ENCODE results near the gene RTN4RL1. TPM values are rescaled to one million over a fixed set of nuclear protein-coding genes. Genes with fewer than 3 reads are reported as not detected.

The RTN4RL1 gene
- total RNA-seq, 1 donor from 2014 or later = 4.0 TPM

DNA sequence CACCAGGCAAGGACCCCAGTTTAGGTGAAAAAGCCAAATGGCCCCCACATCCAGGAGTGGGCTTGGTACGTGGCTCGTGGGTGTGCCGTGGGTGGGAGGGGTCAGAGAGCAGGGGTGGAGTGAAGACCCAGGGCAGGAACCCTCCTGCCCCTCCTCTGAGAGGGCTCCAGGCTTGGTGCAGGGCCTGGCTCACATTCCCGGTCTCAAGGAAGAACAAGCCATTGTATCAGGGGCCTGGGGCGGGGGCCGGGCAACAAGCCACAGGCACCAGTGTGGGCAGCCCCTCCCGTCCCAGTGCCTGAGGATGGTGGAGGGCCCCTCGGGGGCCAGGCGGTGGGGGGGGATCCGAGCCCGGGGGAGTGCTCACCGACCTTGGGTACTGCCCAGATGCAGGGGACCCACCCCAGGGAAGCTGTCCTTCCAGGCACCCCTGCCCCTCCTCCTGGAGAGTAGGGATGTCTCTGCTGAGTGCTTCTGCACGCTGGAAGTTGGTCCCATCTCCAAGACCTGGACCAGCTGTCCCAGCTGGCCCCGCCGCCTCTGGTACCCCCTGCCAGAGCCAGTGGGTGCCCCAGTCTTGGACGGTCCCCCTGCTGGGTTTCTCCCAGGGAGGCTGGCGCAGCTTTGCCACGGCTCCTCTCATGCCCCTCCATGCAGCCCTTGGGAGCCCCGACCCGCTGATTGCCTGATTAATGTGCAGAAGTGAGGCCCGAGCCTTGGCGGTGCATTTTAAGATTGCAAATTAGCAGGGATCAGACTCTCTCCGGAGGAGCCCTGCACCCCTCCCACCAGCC is 83.7 kb downstream of the RTN4RL1 start:
- no peaks in the 10 kb centered on the region for H3K36me3 ChIP-seq
- no peak overlapping the region for H3K4me3 ChIP-seq
- TF ChIP-seq, protein P1, sequence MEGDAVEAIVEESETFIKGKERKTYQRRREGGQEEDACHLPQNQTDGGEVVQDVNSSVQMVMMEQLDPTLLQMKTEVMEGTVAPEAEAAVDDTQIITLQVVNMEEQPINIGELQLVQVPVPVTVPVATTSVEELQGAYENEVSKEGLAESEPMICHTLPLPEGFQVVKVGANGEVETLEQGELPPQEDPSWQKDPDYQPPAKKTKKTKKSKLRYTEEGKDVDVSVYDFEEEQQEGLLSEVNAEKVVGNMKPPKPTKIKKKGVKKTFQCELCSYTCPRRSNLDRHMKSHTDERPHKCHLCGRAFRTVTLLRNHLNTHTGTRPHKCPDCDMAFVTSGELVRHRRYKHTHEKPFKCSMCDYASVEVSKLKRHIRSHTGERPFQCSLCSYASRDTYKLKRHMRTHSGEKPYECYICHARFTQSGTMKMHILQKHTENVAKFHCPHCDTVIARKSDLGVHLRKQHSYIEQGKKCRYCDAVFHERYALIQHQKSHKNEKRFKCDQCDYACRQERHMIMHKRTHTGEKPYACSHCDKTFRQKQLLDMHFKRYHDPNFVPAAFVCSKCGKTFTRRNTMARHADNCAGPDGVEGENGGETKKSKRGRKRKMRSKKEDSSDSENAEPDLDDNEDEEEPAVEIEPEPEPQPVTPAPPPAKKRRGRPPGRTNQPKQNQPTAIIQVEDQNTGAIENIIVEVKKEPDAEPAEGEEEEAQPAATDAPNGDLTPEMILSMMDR (IDR thresholded peaks at IDR 0.05; ENCODE audit: borderline replicate concordance) = no peak
- H3K9me3 ChIP-seq (replicated peaks) = no peaks in the 10 kb centered on the region
- H3K27me3 ChIP-seq (ENCODE audit: low read depth) = peaks cover 4% of the 10 kb centered on the region
- H3K4me1 ChIP-seq = peaks cover 9% of the 10 kb centered on the region
- no peak for DNase-seq
- H3K27ac ChIP-seq (replicated peaks) = no peak overlapping the region
- intact Hi-C loops (cut with micrococcal nuclease) = no loop called here

DNA sequence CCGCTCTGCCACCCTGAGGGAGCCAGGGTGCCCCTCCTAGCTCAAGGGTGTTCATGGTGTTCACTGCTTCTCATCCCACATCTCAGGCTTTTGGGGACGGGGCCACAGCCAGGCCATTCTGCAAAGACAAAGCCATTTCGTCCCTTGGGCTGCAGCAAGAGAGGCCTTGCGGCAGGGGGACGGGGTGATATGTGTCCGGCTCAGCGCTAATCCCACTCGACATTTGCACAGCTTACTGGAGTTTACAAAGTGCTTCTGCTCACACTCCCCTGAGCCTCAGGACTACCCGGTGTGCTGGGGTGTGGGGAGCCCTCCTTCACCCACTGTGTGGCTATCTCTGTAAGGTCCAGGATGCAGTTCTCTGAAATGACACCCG is 84.3 kb downstream of the RTN4RL1 start:
- Histone ChIP-seq H3K27ac (replicated peaks) (no peak overlapping the region), H3K4me1 (peaks cover 3% of the 10 kb centered on the region), H3K9me3 (replicated peaks) (no peaks in the 10 kb centered on the region), H3K4me3 (no peak overlapping the region), H3K27me3 (ENCODE audit: low read depth) (peaks cover 4% of the 10 kb centered on the region), H3K36me3 (no peaks in the 10 kb centered on the region)
- intact Hi-C loops (cut with micrococcal nuclease) = no loop called here
- TF ChIP-seq, protein P1 (IDR thresholded peaks at IDR 0.05; ENCODE audit: borderline replicate concordance) = no peak
- DNase-seq = no peak

- H3K36me3 ChIP-seq = no peaks in the 10 kb centered on the region
- no peak overlapping the region for H3K4me3 ChIP-seq
- peaks cover 4% of the 10 kb centered on the region for H3K27me3 ChIP-seq (ENCODE audit: low read depth)
- intact Hi-C loops (cut with micrococcal nuclease) = no loop called here
- TF ChIP-seq, protein P1 (IDR thresholded peaks at IDR 0.05; ENCODE audit: borderline replicate concordance) = no peak
- no peak for DNase-seq
- peaks cover 3% of the 10 kb centered on the region for H3K4me1 ChIP-seq
- H3K27ac ChIP-seq (replicated peaks) = no peak overlapping the region
- no peaks in the 10 kb centered on the region for H3K9me3 ChIP-seq (replicated peaks)
These were observed 84.9 kb downstream of the RTN4RL1 start for GRCh38 chr17:1939981-1940809.

GRCh38 chr17:1937461-1937860 is 87.7 kb downstream of the RTN4RL1 start:
- no peak overlapping the region for H3K4me3 ChIP-seq
- TF ChIP-seq, protein P1 (IDR thresholded peaks at IDR 0.05; ENCODE audit: borderline replicate concordance) = no peak
- H3K27ac ChIP-seq (replicated peaks) = no peak overlapping the region
- no peaks in the 10 kb centered on the region for H3K36me3 ChIP-seq
- intact Hi-C loops (cut with micrococcal nuclease) = no loop called here
- peaks cover 6% of the 10 kb centered on the region for H3K4me1 ChIP-seq
- H3K9me3 ChIP-seq (replicated peaks) = no peaks in the 10 kb centered on the region
- H3K27me3 ChIP-seq (ENCODE audit: low read depth) = peaks cover 5% of the 10 kb centered on the region
- DNase-seq = no peak

GRCh38 chr17:1936766-1937165 is 88.4 kb downstream of the RTN4RL1 start:
- intact Hi-C loops (cut with micrococcal nuclease) = no loop called here
- Histone ChIP-seq H3K27ac (replicated peaks) (no peak overlapping the region), H3K27me3 (ENCODE audit: low read depth) (peaks cover 12% of the 10 kb centered on the region), H3K4me1 (peaks cover 13% of the 10 kb centered on the region), H3K36me3 (no peaks in the 10 kb centered on the region), H3K9me3 (replicated peaks) (no peaks in the 10 kb centered on the region), H3K4me3 (no peak overlapping the region)
- DNase-seq = no peak
- TF ChIP-seq, protein P1 (IDR thresholded peaks at IDR 0.05; ENCODE audit: borderline replicate concordance) = no peak
